ENCODE results near the gene GSK3A.
A peak's percentile ranks its signal among the peaks of the same experiment; 100 is the strongest.

The GSK3A gene

GRCh38 chr19:42242512-42243409 is at the start of gene GSK3A:
TSS of gene GSK3A (minus strand) at chr19:42242602. CDS start at chr19:42242465, 137 bp downstream.
- peak; percentile 89 to 91 for DNase-seq (ENCODE audit: low read depth in 1 of 2, low spot score in 1 of 2)

DNA sequence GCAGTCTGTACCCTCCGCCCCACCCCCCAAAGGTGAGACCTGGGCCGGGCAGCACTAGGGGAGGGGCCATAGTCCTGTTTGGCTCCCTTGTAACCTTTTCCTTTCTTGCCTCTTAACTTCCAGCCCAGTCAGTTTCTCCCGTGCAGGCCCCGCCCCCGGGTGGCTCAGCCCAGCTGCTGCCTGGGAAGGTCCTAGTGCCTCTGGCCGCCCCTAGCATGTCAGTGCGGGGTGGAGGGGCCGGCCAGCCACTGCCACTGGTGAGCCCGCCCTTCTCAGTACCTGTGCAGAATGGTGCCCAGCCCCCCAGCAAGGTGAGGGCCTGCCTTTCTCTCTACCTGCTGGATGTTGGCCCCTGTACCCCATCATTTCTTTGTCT is 49.0 kb upstream of the GSK3A start:
- DNase-seq (ENCODE audit: low read depth in 1 of 2, low spot score in 1 of 2) = no peak

DNA sequence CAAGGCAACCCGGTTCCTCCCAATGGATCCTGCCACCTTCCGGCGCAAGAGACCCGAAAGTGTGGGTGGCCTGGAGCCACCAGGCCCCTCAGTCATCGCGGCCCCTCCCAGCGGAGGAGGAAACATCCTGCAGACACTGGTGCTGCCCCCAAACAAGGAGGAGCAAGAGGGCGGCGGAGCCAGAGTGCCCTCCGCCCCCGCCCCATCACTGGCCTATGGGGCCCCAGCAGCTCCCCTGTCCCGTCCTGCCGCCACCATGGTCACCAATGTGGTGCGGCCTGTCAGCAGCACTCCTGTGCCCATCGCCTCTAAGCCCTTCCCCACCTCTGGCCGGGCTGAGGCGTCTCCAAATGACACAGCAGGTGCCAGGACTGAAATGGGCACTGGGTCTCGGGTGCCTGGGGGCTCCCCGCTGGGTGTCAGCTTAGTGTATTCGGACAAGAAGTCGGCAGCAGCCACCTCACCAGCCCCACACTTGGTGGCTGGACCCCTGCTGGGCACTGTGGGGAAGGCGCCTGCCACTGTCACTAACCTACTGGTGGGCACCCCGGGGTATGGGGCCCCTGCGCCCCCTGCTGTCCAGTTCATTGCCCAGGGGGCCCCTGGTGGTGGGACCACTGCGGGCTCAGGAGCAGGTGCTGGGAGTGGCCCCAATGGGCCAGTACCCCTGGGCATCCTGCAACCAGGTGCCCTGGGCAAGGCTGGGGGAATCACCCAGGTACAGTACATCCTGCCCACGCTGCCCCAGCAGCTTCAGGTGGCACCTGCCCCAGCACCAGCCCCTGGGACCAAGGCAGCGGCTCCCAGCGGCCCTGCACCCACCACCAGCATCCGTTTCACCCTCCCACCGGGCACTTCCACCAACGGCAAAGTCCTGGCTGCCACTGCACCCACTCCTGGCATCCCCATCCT is 48.4 kb upstream of the GSK3A start:
- DNase-seq (ENCODE audit: low read depth in 1 of 2, low spot score in 1 of 2) = peak; percentile 22 to 41

- DNase-seq (ENCODE audit: low read depth in 1 of 2, low spot score in 1 of 2) = no peak
These were observed 47.7 kb upstream of the GSK3A start for GRCh38 chr19:42290136-42290522.

DNA sequence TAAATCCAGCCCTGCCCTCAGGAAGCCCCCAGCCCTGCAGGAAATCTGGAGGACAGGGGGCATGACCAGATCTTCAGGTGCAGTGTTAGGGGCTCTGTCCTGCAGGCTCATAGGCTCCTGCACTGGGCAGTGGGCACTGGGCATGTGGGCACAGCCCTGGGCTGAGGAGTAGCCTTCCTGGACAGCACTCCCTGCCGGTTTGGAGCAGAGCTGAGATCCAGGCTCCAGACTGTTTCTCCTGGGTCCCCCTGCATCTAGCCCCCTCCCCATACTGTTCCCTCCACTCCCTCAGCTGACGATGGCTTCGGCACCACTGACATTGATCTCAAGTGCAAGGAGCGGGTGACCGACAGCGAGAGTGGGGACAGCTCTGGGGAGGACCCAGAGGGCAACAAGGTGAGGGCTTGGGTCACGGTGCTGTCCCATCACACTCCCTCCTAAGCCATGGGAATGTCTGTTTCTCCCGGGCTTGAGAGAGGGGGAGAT is 47.2 kb upstream of the GSK3A start:
- DNase-seq (ENCODE audit: low read depth in 1 of 2, low spot score in 1 of 2) = no peak

DNA sequence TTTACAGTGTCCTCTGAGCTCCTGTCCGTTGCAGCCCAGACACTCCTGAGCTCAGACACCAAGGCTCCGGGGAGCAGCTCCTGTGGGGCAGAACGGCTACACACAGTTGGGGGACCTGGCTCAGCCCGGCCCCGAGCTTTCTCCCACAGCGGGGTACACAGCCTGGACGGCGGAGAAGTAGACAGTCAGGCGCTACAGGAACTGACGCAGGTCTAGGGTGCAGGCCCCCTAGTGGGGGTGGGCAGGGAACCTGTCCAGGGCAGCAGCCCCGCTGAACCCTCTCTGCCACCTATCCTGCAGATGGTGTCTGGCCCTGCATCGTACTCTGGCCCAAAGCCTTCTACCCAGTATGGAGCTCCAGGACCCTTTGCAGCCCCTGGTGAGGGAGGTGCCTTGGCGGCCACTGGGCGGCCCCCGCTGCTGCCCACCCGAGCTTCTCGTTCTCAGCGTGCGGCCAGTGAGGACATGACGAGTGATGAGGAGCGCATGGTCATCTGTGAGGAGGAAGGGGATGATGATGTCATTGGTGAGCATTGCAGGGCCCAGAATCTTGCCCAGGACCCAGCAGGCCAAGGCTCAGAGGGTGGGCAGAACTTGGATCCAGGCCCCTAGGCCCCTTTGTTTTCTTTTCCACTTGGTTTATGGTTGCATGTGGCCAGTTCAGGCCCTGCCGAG is 46.6 kb upstream of the GSK3A start:
- no peak for DNase-seq (ENCODE audit: low read depth in 1 of 2, low spot score in 1 of 2)

GRCh38 chr19:42288387-42288786 is 46.0 kb upstream of the GSK3A start:
- no peak for DNase-seq (ENCODE audit: low read depth in 1 of 2, low spot score in 1 of 2)

DNA sequence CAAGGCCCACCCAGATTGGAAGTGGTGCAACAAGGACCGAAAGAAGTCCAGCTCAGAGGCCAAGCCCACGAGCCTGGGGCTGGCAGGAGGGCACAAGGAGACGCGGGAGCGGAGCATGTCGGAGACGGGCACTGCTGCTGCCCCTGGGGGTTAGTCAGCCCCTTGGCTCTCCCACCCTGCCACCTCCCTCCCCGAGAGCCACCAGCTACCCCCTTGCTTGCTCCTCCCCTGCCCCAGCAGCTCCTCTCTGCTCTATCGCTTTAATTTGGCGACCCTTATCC is 45.4 kb upstream of the GSK3A start:
- DNase-seq (ENCODE audit: low read depth in 1 of 2, low spot score in 1 of 2) = no peak

- DNase-seq (ENCODE audit: low read depth in 1 of 2, low spot score in 1 of 2) = no peak
These were observed 44.8 kb upstream of the GSK3A start for GRCh38 chr19:42287017-42287826.

DNA sequence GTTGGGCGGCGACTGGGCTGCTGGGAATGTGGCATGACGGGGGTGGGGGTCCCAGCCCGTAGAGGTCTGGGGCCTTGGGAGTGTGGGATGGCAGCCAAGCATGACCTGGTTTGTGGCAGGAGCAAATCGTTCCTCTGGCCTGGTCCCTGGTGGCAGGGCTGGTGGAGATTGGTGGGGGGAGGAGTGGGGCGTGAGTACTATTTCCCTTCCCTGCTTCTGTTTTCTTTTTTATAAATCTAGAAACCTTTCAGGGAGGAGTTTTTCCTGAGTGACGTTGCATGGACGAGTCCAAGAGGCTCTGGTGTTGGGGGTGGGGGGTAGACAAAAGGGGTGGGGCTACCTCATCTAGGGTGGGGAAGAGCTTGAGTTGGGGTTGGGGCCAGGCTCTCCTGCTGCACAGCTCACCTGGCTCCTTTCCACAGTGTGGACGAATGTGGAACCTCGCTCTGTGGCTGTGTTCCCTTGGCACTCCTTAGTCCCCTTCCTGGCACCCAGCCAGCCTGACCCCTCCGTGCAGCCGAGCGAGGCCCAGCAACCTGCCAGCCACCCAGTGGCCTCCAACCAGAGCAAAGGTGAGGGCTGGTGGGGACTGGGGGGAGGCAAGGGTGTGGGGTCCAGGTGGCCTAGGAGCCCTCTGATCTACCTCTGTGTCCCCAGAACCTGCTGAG is 44.1 kb upstream of the GSK3A start:
- DNase-seq (ENCODE audit: low read depth in 1 of 2, low spot score in 1 of 2) = no peak

- no peak for DNase-seq (ENCODE audit: low read depth in 1 of 2, low spot score in 1 of 2)
These were observed 43.6 kb upstream of the GSK3A start for GRCh38 chr19:42285988-42286348.

DNA sequence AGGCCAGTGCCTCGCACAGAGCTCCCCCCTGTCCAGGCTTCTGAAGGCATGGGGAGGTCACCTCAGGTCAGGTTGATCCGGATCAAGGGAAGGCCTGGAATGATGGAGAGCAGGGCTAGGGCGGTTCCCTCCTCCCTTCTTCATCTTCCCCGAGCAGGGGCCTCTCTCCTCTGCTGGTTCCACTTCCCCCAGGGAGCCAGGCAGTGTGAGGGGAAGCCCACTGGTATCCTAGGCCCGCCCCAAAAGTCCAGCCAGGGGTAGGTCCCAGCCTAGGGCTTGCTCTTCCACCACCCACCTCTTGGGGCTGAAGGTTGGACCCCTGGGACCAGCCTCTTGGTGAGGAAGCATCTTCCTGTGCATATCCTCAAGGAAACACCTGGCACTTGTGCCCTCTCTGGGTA is 43.1 kb upstream of the GSK3A start:
- no peak for DNase-seq (ENCODE audit: low read depth in 1 of 2, low spot score in 1 of 2)

DNA sequence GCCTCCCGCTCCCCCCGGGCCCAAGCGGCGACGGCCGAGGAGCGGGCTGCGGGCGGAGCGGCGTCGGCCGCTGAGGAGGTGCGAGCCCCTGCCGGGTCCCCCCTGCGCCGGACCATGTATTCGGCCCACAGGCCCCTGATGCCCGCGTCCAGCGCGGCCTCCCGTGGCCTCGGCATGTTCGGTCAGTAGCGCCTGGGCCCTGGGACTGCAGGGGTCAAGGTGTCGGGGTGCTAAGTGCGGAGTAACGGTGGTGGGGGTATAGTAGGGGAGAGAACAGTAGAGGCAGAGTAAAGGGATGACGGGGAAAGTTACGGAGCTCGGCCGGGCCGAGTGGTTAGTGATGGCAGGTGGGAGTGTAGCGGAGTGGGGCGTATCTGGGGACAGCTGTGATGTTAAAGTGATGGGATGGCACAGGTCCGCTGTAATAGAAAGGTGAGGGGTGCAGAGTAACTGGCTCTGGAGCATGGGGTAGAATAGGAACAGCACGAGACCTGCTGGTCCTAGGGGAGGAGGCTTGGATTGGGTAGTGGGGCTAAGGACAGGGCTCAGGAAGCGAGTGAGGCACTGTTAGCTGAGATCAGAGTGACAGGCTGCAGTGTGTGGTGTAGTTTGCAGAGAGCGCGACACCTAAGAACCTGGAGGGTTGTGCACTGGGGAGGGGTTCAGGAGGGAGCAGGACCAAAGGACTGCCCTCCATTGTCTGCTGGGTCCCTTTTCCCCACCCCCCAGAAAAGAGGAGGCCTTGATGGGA is 42.4 kb upstream of the GSK3A start:
- no peak for DNase-seq (ENCODE audit: low read depth in 1 of 2, low spot score in 1 of 2)

- peak; percentile 52 to 68 for DNase-seq (ENCODE audit: low read depth in 1 of 2, low spot score in 1 of 2)
These were observed 41.7 kb upstream of the GSK3A start for GRCh38 chr19:42284066-42284501.

DNA sequence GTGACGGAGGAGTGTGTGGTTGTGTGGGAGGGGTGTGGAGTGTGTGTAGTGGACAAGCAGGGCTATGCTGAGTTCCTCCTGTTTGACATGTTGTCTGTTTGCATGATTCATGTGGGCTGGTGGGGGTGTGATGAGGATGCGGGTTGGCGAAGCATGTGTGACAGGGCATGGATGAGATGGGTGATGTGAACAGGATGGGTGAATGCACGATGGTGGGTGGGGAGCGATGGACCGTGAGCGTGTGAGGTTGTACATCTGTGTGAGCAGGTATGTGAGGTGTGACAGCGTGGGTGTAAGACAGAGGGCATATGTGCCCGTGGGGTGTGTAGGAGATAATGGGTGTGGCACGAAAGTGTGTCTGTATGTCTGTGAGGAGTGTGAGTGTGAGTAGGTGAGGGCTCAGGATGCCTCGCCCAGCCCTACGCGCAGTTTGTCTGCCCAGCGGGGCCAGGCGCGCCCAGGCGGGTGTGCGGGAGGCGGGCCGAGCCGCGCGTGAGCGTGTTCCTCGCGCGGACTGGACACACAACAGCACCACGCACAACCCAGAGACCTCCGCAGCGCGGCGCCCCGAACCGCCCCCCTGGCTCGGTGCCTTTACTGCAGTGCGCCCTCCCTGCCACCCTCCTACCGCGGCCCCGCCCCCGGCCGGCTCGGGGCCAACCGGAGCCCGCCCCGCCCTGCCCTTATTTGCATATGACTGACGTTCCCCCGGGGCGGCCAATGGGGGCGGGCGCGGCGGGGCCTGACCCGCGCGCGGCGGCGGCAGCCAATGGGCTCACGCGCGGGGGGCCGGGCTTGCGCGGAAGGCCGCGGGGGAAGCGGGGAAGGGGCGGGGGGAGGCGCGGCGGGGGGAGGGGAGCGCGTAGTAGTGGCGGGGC is 41.0 kb upstream of the GSK3A start:
- DNase-seq (ENCODE audit: low read depth in 1 of 2, low spot score in 1 of 2) = peak; percentile 91 to 95

- DNase-seq (ENCODE audit: low read depth in 1 of 2, low spot score in 1 of 2) = no peak
These were observed 40.4 kb upstream of the GSK3A start for GRCh38 chr19:42282819-42283187.

GRCh38 chr19:42281827-42282762 is 39.7 kb upstream of the GSK3A start:
- DNase-seq (ENCODE audit: low read depth in 1 of 2, low spot score in 1 of 2) = no peak
